T-helper 22 cell (primary cell): ENCODE measurements around the gene BIRC6.
"Not testable (repeated sequence)": the region's sequence is repeated elsewhere in the genome, so short reads cannot be mapped to it uniquely, and the experiment has no call there.

Experiments
- DNase-seq: peaks from one replicate; pipeline ENCODE4 v3.0.0-alpha.2; 2020; ENCODE audit warnings: low read depth

Gene BIRC6

GRCh38 chr2:32446369-32446768 is 89.5 kb downstream of the BIRC6 start:
- DNase-seq = no peak

DNA sequence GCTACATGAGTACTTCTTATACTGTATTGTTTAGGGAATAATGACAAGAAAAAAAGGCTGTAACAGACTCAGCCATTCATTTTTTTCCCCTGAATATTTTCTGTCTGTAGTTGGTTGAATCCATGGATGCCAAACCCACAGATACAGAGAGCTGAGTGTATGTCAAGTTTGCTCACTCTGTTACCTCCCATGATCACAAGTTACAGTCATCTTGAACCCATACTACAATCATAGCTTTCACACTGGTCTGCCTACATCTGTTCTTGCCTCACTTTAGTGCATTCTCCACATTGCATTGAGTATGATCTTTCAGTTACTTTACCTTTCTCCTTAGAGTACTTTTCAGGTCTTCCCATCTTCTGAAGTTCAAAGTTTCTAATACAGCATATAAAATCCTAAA is 94.0 kb downstream of the BIRC6 start:
- DNase-seq = no peak

DNA sequence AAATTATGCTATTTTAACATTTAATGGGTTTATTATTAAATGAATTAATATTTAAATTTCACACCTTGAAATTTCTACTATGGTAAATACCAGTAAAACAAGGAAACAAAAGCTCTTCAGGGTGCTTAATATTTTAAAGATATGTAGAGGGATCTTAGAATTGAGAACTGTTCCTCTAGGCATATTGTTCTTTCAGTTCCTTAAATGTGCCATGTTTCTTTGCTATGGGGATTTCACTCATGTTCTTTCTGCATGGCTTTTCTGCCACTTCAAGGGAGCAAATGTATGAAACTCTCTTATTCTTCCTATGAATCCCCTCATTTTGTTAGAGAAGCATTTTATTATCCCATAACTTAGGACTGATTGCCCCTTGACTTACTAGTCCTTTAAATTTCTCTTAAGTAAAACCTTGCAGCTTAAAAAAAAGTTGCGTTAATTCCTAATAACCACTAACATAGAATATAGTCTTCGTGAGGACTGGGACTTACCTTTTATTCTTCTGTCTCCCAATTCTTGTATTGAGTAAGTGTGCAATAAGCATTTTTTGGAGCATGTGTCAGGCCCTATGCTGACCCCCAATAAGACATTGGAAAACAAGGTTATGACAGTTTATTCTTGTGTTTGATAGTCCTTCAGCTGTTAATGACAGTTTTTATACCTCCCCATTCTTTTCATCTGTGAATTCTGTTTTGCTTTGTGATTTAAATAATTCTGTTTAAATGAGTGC is 95.7 kb downstream of the BIRC6 start:
- DNase-seq = no peak

DNA sequence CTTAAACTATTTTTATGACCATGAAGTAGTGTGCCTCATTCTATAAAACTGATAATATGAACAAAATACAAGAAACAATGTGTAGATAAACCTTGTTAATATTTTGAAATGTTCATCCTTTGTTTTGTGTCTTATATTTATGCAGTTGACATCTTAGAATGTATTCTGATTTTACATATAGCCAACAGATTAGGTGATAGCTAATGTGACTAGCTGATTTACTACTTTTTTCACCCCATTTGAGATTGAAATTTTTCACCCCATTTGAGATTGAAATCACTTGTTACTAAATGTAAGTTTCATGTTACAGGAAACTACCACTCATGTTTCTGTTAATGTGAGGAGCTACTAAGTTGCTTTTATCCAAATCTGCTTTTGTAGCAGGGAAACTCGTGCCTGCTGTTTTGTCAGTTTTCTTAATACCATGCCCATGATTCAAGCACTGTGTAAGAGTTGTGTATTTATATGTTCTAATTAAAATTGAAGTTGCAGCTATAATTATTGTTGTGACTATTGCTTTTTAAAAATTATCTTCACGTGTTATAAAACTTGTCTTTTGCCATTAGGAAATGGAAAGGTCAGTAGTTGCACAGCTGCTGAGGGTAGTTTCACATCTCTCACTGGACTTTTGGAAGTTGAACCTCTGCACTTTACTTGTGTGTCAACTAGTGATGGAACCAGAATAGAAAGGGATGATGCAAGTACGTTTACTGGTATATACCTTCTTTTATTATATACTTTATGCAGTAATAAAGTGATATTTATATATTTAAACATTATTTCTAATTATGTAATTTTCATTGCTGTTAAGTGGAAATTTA is 96.6 kb downstream of the BIRC6 start:
- DNase-seq = no peak

DNA sequence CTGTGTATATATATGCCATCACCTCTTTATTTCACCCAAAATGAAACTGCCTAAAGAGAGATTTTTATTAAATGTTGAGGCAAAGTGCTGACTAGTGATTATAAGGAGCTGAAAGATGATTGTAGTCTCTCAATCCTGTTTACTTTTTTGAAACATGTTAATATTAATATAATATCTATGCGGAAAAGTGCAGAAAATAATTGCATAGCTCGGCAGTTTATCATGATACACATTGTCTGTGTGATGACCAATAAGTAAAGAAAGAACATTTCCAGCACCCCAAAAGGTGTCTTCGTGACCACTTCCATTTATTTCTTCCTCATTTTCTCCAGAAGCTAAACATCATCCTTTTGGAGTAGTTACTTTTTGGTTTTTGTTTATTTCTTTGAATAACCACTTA is 99.0 kb downstream of the BIRC6 start:
- no peak for DNase-seq

DNA sequence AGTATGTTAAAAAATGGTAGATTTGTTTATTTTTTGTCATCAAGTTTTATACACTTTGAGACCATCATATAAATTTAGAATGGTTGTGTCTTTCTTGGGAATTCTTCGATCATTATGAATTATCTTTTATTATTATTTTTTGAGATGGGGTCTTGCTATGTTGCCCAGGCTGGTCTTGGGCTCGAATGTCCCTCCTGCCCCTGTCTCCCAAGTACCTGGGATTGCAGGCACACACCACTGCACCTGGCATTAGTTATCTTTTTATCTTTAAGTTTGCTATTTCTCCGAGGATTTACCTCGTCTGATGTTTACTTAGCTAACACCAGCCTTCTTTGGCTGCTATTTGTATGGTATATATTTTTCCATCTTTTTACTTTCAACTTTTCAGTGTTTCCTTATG is 100.0 kb downstream of the BIRC6 start:
- no peak for DNase-seq

- no peak for DNase-seq
Observed at GRCh38 chr2:32457814-32458213, 101.0 kb downstream of the BIRC6 start.

- DNase-seq = not testable (repeated sequence)
Observed at GRCh38 chr2:32460861-32461260, 104.0 kb downstream of the BIRC6 start.

- no peak for DNase-seq
Observed at GRCh38 chr2:32463110-32463509, 106.3 kb downstream of the BIRC6 start.

- DNase-seq = no peak
Observed at GRCh38 chr2:32464431-32464830, 107.6 kb downstream of the BIRC6 start.

DNA sequence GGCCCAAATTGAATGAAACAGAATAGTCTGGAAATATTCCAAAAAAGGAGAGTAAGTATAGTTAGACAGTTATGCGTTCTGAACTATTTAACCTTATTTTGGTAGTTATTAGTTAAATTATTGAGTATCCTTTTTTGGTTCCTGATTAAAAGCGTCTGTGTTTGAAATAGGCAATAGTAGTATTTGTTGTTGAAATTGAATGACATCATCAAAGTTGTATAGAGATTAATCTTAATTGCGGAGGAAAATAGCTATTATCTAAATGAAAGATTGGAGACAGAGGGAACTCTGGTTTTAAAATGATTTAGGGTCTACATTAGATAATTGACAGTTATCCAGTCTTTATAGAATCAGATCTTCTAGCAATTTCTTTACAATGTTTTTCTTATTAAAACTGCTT is 115.8 kb downstream of the BIRC6 start:
- no peak for DNase-seq

DNA sequence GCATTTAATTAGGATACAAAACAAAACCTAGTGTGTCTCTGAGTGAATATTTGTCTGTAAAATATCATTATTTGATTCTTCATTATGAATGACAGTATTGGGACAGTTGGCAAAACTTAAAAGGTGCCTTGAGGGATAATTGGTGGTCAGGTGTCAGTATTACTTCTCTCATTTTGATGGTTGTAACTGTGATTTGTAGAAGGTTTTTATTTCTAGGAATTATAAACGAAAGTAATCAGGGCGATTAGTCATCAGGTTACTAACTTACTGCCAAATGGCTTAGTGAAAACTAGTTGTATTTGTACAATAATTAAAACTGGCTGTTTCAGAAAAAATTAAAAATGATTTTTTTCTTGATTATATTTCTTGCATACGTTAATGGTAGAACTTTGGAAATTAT is 117.6 kb downstream of the BIRC6 start:
- DNase-seq = no peak

- DNase-seq = no peak
Observed at GRCh38 chr2:32478889-32479620, 122.2 kb downstream of the BIRC6 start.

GRCh38 chr2:32479993-32480392 is 123.2 kb downstream of the BIRC6 start:
- DNase-seq = no peak

DNA sequence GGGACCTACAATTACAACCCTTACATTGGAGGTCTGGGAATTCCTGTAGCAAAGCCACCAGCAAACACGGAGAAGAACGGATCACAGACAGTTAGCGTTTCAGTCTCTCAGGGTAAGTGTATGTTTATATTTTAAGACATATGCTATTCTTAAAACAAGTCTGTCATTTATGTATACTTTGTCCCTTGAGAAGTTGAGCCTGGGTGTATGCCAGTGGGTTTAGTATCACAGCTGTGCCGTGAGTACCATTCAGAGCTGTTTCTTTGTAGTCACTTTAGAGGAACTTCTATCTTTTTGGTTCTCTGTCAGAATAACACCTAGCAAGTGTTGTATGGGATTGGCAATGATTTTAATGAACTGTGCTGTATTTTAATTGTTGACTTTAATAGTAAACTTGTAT is 125.6 kb downstream of the BIRC6 start:
- no peak for DNase-seq

DNA sequence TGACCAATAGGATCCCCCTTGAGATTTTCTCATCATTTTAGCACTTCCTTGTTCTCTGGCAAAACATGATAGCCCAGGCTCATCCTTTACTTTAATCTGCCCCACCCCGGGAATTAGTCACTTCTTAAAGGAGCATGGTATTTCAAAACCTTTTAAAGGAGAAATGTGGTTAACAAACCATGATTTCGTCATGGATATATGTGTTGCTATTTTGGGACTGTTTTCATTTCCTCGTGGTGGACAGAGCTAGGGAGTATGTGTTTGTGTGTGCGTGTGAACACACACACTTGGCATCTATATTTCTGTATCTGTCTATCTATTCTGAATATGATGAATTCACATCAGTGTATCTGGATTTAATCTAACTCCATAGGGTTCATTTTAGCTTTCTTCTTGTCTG is 128.1 kb downstream of the BIRC6 start:
- no peak for DNase-seq

GRCh38 chr2:32485399-32485798 is 128.6 kb downstream of the BIRC6 start:
- no peak for DNase-seq

DNA sequence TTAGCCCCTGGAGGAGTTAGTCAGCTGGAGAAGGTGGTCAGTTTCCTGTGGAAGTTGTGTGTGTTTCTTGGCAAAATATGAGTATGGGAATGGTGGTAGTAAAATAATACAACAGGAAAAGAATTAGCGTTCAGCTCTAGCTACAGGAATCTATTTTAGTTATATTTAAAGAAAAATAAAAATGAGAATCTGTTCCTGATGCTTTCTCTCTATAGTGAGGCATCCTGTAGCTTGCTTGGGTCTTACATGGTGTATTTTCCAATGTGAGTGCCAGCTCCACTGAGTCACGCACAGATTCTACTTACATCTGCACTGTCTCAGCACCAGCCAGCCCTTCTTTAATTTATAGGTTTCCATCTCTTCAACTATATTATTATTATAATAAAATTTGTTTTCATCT is 132.2 kb downstream of the BIRC6 start:
- DNase-seq = no peak

DNA sequence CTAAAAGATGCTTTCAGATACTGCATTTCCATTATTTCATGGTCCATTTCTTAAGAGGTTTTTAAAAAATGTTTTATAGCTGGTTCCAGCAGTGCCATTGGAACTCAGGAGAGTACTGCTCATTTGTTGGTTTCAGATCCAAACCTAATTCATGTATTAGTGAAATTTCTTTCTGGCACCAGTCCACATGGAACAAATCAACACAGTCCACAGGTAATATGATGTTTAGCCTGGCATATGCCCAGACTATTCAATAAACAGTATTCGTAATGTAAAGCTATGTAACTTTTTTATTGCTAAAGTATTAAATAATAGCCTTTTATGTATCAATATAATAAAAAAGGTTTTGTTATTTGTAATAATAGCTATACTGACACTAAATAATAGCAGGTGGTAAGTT is 134.5 kb downstream of the BIRC6 start:
- DNase-seq = no peak

- DNase-seq = no peak
Observed at GRCh38 chr2:32495139-32495538, 138.3 kb downstream of the BIRC6 start.

DNA sequence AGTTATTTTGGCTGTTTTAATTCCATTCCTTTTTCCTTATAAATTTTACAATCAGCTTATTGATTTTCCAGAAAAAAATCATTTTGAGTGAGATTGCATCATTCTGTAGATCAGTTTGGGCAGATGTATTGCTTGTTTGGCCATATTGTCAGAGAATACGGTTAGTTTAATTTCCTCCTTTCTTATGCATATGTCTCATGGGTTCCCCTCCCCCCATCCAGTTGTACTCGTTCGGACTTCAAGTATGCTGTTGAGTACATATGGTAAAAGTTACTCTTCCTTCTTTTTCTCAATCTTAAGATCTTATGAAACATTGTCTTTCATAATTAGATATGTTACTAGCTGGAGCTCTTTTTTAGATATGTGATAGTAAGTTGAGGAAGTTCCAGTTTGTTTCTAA is 139.8 kb downstream of the BIRC6 start:
- no peak for DNase-seq

DNA sequence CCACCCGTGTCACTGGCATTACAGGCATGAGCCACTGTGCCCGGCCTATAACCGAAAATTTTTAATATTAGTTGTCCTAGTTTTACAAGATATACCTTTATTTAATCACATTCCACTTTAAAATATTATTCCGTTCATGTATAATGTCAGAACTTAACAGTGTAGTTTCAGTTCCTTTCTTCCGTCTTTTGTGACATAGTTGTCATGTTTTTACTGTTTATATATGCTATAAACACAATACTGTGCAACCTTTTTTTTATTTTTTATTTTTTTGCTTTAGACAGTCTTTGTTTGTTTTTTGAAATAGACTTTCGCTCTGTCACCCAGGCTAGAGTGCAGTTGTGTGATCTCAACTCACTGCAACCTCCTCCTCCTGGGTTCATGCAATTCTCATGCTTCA is 141.5 kb downstream of the BIRC6 start:
- DNase-seq = no peak

DNA sequence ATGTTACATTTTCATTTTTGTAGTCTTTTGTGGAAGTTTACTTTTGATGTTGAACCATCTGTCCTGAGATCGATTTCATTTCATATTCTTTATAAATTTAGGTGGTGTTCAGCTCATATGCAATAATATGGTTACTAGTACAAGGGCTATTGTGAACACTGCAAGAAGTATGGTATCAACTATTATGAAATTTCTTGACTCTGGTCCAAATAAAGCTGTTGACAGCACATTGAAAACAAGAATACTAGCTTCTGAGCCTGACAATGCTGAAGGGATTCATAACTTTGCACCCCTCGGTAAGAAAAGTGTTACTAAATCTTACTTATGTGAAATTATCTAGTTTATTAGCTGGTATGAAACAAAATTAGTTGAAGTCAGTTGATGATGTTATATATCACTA is 146.1 kb downstream of the BIRC6 start:
- no peak for DNase-seq
